A549 (cell line): ENCODE data around the gene GNE. TPM values are rescaled to one million over a fixed set of nuclear protein-coding genes. Genes with fewer than 3 reads are reported as not detected.
A peak's percentile ranks its signal among the peaks of the same experiment; 100 is the strongest.

Experiments used
- ATAC-seq, 2 experiments: fragments of 200-7000 bp in 1 of 2; fragments of >200 bp in 1 of 2; cut with Nextera tagmentation in 1 of 2; cut with Tn5 transposase in 1 of 2; 3 replicates each; pipeline versions ENCODE4 v1.8.0 to v1.9.1; 2018 to 2020; ENCODE audit warnings: mild to moderate bottlenecking in 1 of 2, moderate library complexity in 1 of 2
- CTCF ChIA-PET: fragments of 300-600 bp; sonication (Branson Sonifier 250); formaldehyde crosslinking; extraction: SDS; loops from one replicate; lab custom pipeline; 2021; ENCODE audit warnings: antibody characterized with exemption, inconsistent platforms; lab: Yijun Ruan, JAX
- POLR2A ChIA-PET: fragments of 350-600 bp; formaldehyde crosslinking; extraction: SDS; loops from one replicate; lab custom pipeline; 2021; ENCODE audit warnings: antibody characterized with exemption, inconsistent platforms; lab: Yijun Ruan, JAX
- DNase-seq, 2 experiments: peaks; one replicate each; pipeline versions ENCODE4 v3.0.0 to v3.0.0-alpha.2; 2011 to 2016; ENCODE audit warnings: low read depth in 1 of 2, low spot score in 1 of 2
- FAIRE-seq: peaks from 2 replicates; lab custom pipeline; 2011; peaks lifted over from hg19 to GRCh38; lab: Jason Lieb, UNC
- H3K27ac ChIP-seq, 2 experiments: fragments of >200 bp; sonication (Bioruptor Twin); formaldehyde crosslinking; 3 replicates each; pipeline ENCODE4 v1.5.1; 2016 to 2017
- H3K4me1 ChIP-seq: fragments of >200 bp; sonication (Bioruptor Twin); formaldehyde crosslinking; 3 replicates; pipeline ENCODE4 v1.6.1; 2016
- H3K4me2 ChIP-seq: fragments of >200 bp; sonication (Bioruptor Twin); formaldehyde crosslinking; 3 replicates; pipeline ENCODE4 v1.6.1; 2016
- H3K4me3 ChIP-seq: fragments of >200 bp; sonication (Bioruptor Twin); formaldehyde crosslinking; 3 replicates; pipeline ENCODE4 v1.5.1; 2016
- H3K9me3 ChIP-seq: fragments of >200 bp; sonication (Bioruptor Twin); formaldehyde crosslinking; 3 replicates; pipeline ENCODE4 v1.6.1; 2016
- CBX8 ChIP-seq: fragments of 200-600 bp; sonication (generic); IDR thresholded peaks from 2 replicates; pipeline ENCODE4 v1.6.1; 2016
- CHD2 ChIP-seq: fragments of 150-350 bp; IDR thresholded peaks from 2 replicates; pipeline ENCODE4 v1.6.1; 2014; ENCODE audit warnings: low read length; ENCODE audit not compliant: partially characterized antibody
- CTCF ChIP-seq: fragments of >200 bp; sonication (Bioruptor Twin); formaldehyde crosslinking; IDR thresholded peaks from 3 replicates; pipeline ENCODE4 v1.5.1; 2016
- EHMT2 ChIP-seq: fragments of 200-600 bp; sonication (generic); IDR thresholded peaks from 2 replicates; pipeline ENCODE4 v1.6.1; 2016; ENCODE audit warnings: antibody characterized with exemption, low read depth, mild to moderate bottlenecking, moderate library complexity
- ELK1 ChIP-seq: fragments of 150-350 bp; IDR thresholded peaks from 2 replicates; pipeline ENCODE4 v1.6.1; 2014; ENCODE audit warnings: low read depth, mild to moderate bottlenecking, low read length
- EP300 ChIP-seq, 2 experiments: fragments of >200 bp; sonication (Bioruptor Twin); formaldehyde crosslinking; IDR thresholded peaks; 2 replicates in 1 of 2; 3 replicates in 1 of 2; pipeline ENCODE4 v1.6.1; 2016 to 2017
- FOXS1 ChIP-seq: fragments of 250-450 bp; sonication (Bioruptor Pico); IDR thresholded peaks from 2 replicates; pipeline ENCODE4 v1.5.0; 2020; ENCODE audit warnings: mild to moderate bottlenecking, moderate library complexity
- GATA3 ChIP-seq: IDR thresholded peaks from 2 replicates; pipeline ENCODE4 v1.6.1; 2012; ENCODE audit warnings: borderline replicate concordance
- HES2 ChIP-seq: fragments of >200 bp; sonication (Bioruptor Twin); formaldehyde crosslinking; IDR thresholded peaks from 2 replicates; pipeline ENCODE4 v1.6.1; 2016
- HEYL ChIP-seq: fragments of 250-450 bp; sonication (Bioruptor Pico); IDR thresholded peaks from 2 replicates; pipeline ENCODE4 v1.8.0; 2021; ENCODE audit warnings: mild to moderate bottlenecking, moderate library complexity
- HOXB5 ChIP-seq: fragments of 250-450 bp; sonication (Bioruptor Pico); IDR thresholded peaks from 2 replicates; pipeline ENCODE4 v1.5.0; 2020; ENCODE audit warnings: mild to moderate bottlenecking, moderate library complexity
- JUNB ChIP-seq: fragments of >200 bp; sonication (Bioruptor Twin); formaldehyde crosslinking; IDR thresholded peaks from 2 replicates; pipeline ENCODE4 v1.6.1; 2016
- KDM1A ChIP-seq: fragments of 200-600 bp; sonication (generic); IDR thresholded peaks from 2 replicates; pipeline ENCODE4 v1.6.1; 2016; ENCODE audit warnings: low read depth, mild to moderate bottlenecking
- KDM5A ChIP-seq: fragments of 200-600 bp; sonication (generic); IDR thresholded peaks from 2 replicates; pipeline ENCODE4 v1.6.1; 2016; ENCODE audit warnings: antibody characterized with exemption, mild to moderate bottlenecking
- NR3C1 ChIP-seq: fragments of >200 bp; sonication (Bioruptor Twin); formaldehyde crosslinking; IDR thresholded peaks from 3 replicates; pipeline ENCODE4 v1.6.1; 2017
- PBX3 ChIP-seq: IDR thresholded peaks from 2 replicates; pipeline ENCODE4 v1.6.1; 2012
- POLR2A ChIP-seq: IDR thresholded peaks from 2 replicates; pipeline ENCODE4 v1.6.1; 2012; ENCODE audit warnings: mild to moderate bottlenecking, low read length
- POLR2AphosphoS2 ChIP-seq: conservative IDR thresholded peaks from 2 replicates; pipeline ENCODE4 v1.6.1; 2012; ENCODE audit warnings: low read length, improper control_type of control experiment, inconsistent platforms
- RNF2 ChIP-seq: fragments of 200-600 bp; sonication (generic); IDR thresholded peaks from 2 replicates; pipeline ENCODE4 v1.6.1; 2016; ENCODE audit warnings: low read depth, mild to moderate bottlenecking, antibody characterized with exemption, moderate library complexity, borderline replicate concordance
- SMC3 ChIP-seq: fragments of >200 bp; sonication (Bioruptor Twin); formaldehyde crosslinking; IDR thresholded peaks from 3 replicates; pipeline ENCODE4 v1.6.1; 2018; ENCODE audit warnings: inconsistent platforms
- ZC3H11A ChIP-seq: fragments of 450-650 bp; IDR thresholded peaks from 2 replicates; pipeline ENCODE4 v1.6.1; 2014; ENCODE audit warnings: antibody characterized with exemption, mild to moderate bottlenecking
- WGBS: methylation state at CpG from one replicate; pipeline ENCODE4 v1.1.6; 2017; ENCODE audit errors: missing lambda C conversion rate; 5-methylcytosine and 5-hydroxymethylcytosine counted together
- polyA plus RNA-seq, 4 experiments: library from polyadenylated mRNA; depleted of rRNA in 3 of 4; stranded (reverse); fragments of >200 nt; fragmentation: RNase III in 1 of 4; extraction: RNeasy Plus Mini Kit Qiagen cat#74134 plus additional on column Dnase treatment in 1 of 4; gene quantifications; 2 replicates in 3 of 4; 3 replicates in 1 of 4; pipeline ENCODE4 v1.2.3, GENCODE V29; 2011 to 2017

The GNE gene
- polyA plus RNA-seq, 2 of the 4 experiments (the other 2 are of a cell fraction): 23.0 to 32.9 TPM

GRCh38 chr9:36263683-36264082 is 5.4 kb upstream of the GNE start:
- no peak for TF ChIP-seq FOXS1 (CRISPR knock-in tag)
- TF ChIP-seq EHMT2: no peak
- no peak for TF ChIP-seq CTCF
- no peak for TF ChIP-seq HES2
- TF ChIP-seq KDM5A: no peak
- TF ChIP-seq JUNB: no peak
- Histone ChIP-seq H3K4me1 (peaks cover 12% of the 10 kb centered on the region), H3K4me2 (no peak overlapping the region), H3K4me3 (no peak overlapping the region), H3K9me3 (no peaks in the 10 kb centered on the region), H3K27ac (no peak overlapping the region)
- POLR2A ChIA-PET: no interaction called here
- CTCF ChIA-PET: interaction anchor here (1.3 to 3.0 kb wide), 3 partner anchors 10 to 65 kb away, joined by 3 to 11 read pairs (median 7); no protein-coding TSS in a partner anchor
- 84% methylated on average over 2 of the region's 2 CpGs for WGBS
- no peak for ATAC-seq
- no peak for DNase-seq
- no peak for FAIRE-seq

- H3K9me3 ChIP-seq: no peaks in the 10 kb centered on the region
- DNase-seq (no peak), ATAC-seq (no peak), FAIRE-seq (no peak)
- WGBS: 19% methylated on average over 7 of the region's 7 CpGs
- ChIA-PET CTCF (interaction anchor here (1.0 to 13.7 kb wide), 6 partner anchors 12 to 92 kb away, joined by 3 to 221 read pairs (median 3); no protein-coding TSS in a partner anchor), POLR2A (interaction anchor here (0.6 to 2.5 kb wide), 18 partner anchors 8 to 326 kb away, joined by 3 to 40 read pairs (median 4); partner anchors contain the start of genes CLTA and RNF38)
- peak overlapping the region; percentile 94 for H3K4me2 ChIP-seq
- H3K27ac ChIP-seq: peak overlapping the region; percentile 97
- TF ChIP-seq CBX8: no peak
- no peak for TF ChIP-seq POLR2AphosphoS2
- TF ChIP-seq ZC3H11A: no peak
- no peak for TF ChIP-seq RNF2
- TF ChIP-seq KDM5A: no peak
- TF ChIP-seq HOXB5 (CRISPR knock-in tag): no peak
- no peak for TF ChIP-seq CTCF
- TF ChIP-seq SMC3: no peak
- no peak for TF ChIP-seq ELK1
- no peak for TF ChIP-seq HEYL (CRISPR knock-in tag)
- TF ChIP-seq KDM1A: no peak
- no peak for TF ChIP-seq EP300 (IDR thresholded peaks at IDR 0.05)
- no peak for TF ChIP-seq POLR2A
- no peak for TF ChIP-seq NR3C1
- TF ChIP-seq GATA3: no peak
- no peak for TF ChIP-seq CHD2
- no peak for TF ChIP-seq PBX3
- H3K4me3 ChIP-seq: peak overlapping the region; percentile 89
- H3K4me1 ChIP-seq: peaks cover 6% of the 10 kb centered on the region
Observed at GRCh38 chr9:36258996-36259533, 817 bp upstream of the GNE start.
